ENCODE measurements around the gene VTI1A. TPM values are rescaled to one million over a fixed set of nuclear protein-coding genes. Genes with fewer than 3 reads are reported as not detected.
A peak's percentile ranks its signal among the peaks of the same experiment; 100 is the strongest.

Gene VTI1A
- total and polyA plus RNA-seq, 9 of the 15 experiments (the other 6 are each of a cell fraction or from before 2014, with no cell fraction given): 9.3 to 21.4 (median 16.0) TPM

DNA sequence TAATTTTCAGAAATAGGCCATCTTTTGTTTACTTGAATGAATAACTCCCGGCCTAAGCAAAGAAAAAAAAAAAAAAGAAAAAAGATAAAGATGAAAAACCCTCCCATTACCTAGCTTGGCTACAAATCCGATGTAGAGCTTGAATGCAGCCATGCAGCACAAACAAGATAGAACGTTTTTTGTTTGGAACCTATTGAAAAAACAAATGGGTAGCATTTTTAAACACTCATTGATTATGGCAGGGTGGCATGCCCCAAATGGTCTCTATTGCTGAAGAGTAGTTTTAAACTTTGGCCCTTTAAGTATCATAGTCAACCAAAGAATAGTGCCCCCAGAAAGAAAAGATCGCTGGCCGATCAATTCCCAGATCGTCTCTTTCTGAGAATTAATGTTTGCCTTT, 84.4 kb downstream of the VTI1A start (continued):
- TF ChIP-seq, protein P1, sequence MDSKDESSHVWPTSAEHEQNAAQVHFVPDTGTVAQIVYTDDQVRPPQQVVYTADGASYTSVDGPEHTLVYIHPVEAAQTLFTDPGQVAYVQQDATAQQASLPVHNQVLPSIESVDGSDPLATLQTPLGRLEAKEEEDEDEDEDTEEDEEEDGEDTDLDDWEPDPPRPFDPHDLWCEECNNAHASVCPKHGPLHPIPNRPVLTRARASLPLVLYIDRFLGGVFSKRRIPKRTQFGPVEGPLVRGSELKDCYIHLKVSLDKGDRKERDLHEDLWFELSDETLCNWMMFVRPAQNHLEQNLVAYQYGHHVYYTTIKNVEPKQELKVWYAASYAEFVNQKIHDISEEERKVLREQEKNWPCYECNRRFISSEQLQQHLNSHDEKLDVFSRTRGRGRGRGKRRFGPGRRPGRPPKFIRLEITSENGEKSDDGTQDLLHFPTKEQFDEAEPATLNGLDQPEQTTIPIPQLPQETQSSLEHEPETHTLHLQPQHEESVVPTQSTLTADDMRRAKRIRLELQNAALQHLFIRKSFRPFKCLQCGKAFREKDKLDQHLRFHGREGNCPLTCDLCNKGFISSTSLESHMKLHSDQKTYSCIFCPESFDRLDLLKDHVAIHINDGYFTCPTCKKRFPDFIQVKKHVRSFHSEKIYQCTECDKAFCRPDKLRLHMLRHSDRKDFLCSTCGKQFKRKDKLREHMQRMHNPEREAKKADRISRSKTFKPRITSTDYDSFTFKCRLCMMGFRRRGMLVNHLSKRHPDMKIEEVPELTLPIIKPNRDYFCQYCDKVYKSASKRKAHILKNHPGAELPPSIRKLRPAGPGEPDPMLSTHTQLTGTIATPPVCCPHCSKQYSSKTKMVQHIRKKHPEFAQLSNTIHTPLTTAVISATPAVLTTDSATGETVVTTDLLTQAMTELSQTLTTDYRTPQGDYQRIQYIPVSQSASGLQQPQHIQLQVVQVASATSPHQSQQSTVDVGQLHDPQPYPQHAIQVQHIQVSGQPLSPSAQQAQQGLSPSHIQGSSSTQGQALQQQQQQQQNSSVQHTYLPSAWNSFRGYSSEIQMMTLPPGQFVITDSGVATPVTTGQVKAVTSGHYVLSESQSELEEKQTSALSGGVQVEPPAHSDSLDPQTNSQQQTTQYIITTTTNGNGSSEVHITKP (IDR thresholded peaks at IDR 0.05; ENCODE audit: partially characterized antibody): no peak
- TF ChIP-seq MTA1 (IDR thresholded peaks at IDR 0.05; ENCODE audit: borderline replicate concordance) (no peak), ZNF124 (CRISPR knock-in tag; IDR thresholded peaks at IDR 0.05) (no peak), ZNF584 (CRISPR knock-in tag; IDR thresholded peaks at IDR 0.05; ENCODE audit: low read depth) (no peak)

DNA sequence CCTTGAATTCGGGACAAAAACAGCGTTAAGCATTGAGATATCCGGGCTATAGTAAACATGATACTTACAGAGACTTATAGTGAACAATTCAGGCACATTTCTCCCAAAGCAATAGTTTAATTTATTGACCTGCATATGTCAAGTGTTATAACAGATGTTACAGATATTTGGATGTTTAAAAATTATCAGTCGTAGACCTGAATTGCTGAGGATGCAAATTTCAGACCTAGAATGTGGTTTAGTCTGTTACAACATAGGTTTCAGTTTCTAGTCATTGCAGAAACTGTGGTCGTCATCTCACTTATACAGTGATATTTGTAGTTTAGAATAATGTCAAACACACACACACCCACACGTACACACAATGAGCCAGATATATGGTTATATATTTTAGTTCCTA, 85.2 kb downstream of the VTI1A start:
- POLR2A ChIA-PET: no interaction called here
- in situ Hi-C loops (cut with MboI) (no loop called here), intact Hi-C loops (cut with micrococcal nuclease) (no loop called here)
- Histone ChIP-seq H3K4me3 (no peak overlapping the region), H3K27me3 (ENCODE audit: control insufficient read depth in 2 of 2, insufficient read depth in 2 of 2, low read length in 2 of 2) (no peaks in the 10 kb centered on the region), H2AFZ (ENCODE audit: low read depth, low read length) (no peak overlapping the region), H3K79me2 (ENCODE audit: control insufficient read depth, insufficient read depth, low read length) (no peaks in the 10 kb centered on the region), H3K9me3 (replicated peaks; ENCODE audit: control insufficient read depth, insufficient read depth, low read depth, low read length) (no peaks in the 10 kb centered on the region), H3K4me2 (ENCODE audit: insufficient read depth, low read length) (no peak overlapping the region), H3K9ac (ENCODE audit: insufficient read depth in 1 of 2, low read depth in 2 of 2, low read length in 2 of 2) (no peak overlapping the region), H3K4me1 (replicated peaks in 1 of 2; ENCODE audit: control insufficient read depth in 2 of 2, insufficient read depth in 2 of 2, low read length in 2 of 2) (no peaks in the 10 kb centered on the region), H4K20me1 (replicated peaks; ENCODE audit: control insufficient read depth, insufficient read depth, low read length) (no peaks in the 10 kb centered on the region), H3K36me3 (ENCODE audit: control insufficient read depth, insufficient read depth, low read length) (no peaks in the 10 kb centered on the region), H3K27ac (ENCODE audit: extremely low read depth, low read depth, low read length) (no peak overlapping the region), H3K9me1 (ENCODE audit: control insufficient read depth, insufficient read depth, low read length) (no peaks in the 10 kb centered on the region)
- CTCF ChIA-PET (ENCODE audit: low intra/inter-chr PET ratio): no interaction called here
- no peak for ATAC-seq
- no TSS peak for BruUV-seq (replicated peaks)
- no peak for FAIRE-seq
- WGBS (ENCODE audit: insufficient coverage, low coverage, missing lambda C conversion rate): 70% methylated on average over 6 of the region's 6 CpGs
- no peak for DNase-seq (ENCODE audit: extremely low read depth in 1 of 4, low spot score in 3 of 4)
- TF ChIP-seq ZZZ3 (IDR thresholded peaks at IDR 0.05) (no peak), ZNF146 (CRISPR knock-in tag; IDR thresholded peaks at IDR 0.05; ENCODE audit: unreplicated experiment) (no peak), ZNF707 (CRISPR knock-in tag; conservative IDR thresholded peaks at IDR 0.05) (no peak), ZNF174 (CRISPR knock-in tag; IDR thresholded peaks at IDR 0.05) (no peak), MAFF (IDR thresholded peaks at IDR 0.05; ENCODE audit: low read length) (peak; percentile 73), MAFK (IDR thresholded peaks at IDR 0.05; ENCODE audit: low read length) (peak; percentile 65), MTA3 (IDR thresholded peaks at IDR 0.05; ENCODE audit: borderline replicate concordance) (no peak), ZNF75A (CRISPR knock-in tag; IDR thresholded peaks at IDR 0.05) (no peak), ZNF12 (CRISPR knock-in tag; IDR thresholded peaks at IDR 0.05) (no peak), PML (IDR thresholded peaks at IDR 0.05; ENCODE audit: low read length) (no peak), NFYB (IDR thresholded peaks at IDR 0.05; ENCODE audit: extremely low read depth, insufficient read length) (no peak), PTTG1 (tag; IDR thresholded peaks at IDR 0.05; ENCODE audit: low read depth) (no peak)
- TF ChIP-seq, protein P2, sequence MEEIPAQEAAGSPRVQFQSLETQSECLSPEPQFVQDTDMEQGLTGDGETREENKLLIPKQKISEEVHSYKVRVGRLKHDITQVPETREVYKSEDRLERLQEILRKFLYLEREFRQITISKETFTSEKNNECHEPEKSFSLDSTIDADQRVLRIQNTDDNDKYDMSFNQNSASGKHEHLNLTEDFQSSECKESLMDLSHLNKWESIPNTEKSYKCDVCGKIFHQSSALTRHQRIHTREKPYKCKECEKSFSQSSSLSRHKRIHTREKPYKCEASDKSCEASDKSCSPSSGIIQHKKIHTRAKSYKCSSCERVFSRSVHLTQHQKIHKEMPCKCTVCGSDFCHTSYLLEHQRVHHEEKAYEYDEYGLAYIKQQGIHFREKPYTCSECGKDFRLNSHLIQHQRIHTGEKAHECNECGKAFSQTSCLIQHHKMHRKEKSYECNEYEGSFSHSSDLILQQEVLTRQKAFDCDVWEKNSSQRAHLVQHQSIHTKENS (CRISPR knock-in tag; IDR thresholded peaks at IDR 0.05): no peak
- TF ChIP-seq, protein P3, sequence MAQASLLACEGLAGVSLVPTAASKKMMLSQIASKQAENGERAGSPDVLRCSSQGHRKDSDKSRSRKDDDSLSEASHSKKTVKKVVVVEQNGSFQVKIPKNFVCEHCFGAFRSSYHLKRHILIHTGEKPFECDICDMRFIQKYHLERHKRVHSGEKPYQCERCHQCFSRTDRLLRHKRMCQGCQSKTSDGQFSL (CRISPR knock-in tag; IDR thresholded peaks at IDR 0.05): no peak
- TF ChIP-seq, protein P3 (tag; IDR thresholded peaks at IDR 0.05): no peak

Data from K562 (cell line).